Aorta (tissue), 5 donors: ENCODE data around the gene SLC16A3. TPM values are rescaled to one million over a fixed set of nuclear protein-coding genes. Genes with fewer than 3 reads are reported as not detected.
"Not testable (repeated sequence)": the region's sequence is repeated elsewhere in the genome, so short reads cannot be mapped to it uniquely, and the experiment has no call there.

Experiments used
- ATAC-seq: fragments of 200-7000 bp; cut with Tn5 transposase; one replicate; pipeline ENCODE4 v1.9.1; 2022; ENCODE audit warnings: moderate library complexity; ENCODE audit not compliant: low FRiP score
- DNase-seq, 2 donors: peaks; one replicate each; pipeline ENCODE4 v3.0.0-alpha.2; 2020
- H3K27ac ChIP-seq, 2 donors: one replicate each; pipeline ENCODE4 v1.5.1; 2013; ENCODE audit warnings: low read length in 2 of 2, mild to moderate bottlenecking in 2 of 2, moderate library complexity in 2 of 2, control low read depth in 1 of 2, inconsistent platforms in 1 of 2, low read depth in 1 of 2
- H3K27me3 ChIP-seq, 2 donors: one replicate each; pipeline ENCODE4 v1.6.1; 2013; ENCODE audit warnings: control low read depth in 1 of 2, low read length in 1 of 2, mild to moderate bottlenecking in 1 of 2, moderate library complexity in 1 of 2; ENCODE audit not compliant: insufficient read depth in 2 of 2, control insufficient read depth in 1 of 2
- H3K36me3 ChIP-seq, 2 donors: one replicate each; pipeline ENCODE4 v1.6.1; 2013; ENCODE audit warnings: control low read depth in 1 of 2, low read length in 1 of 2, mild to moderate bottlenecking in 1 of 2; ENCODE audit not compliant: insufficient read depth in 2 of 2, control insufficient read depth in 1 of 2
- H3K4me1 ChIP-seq, 2 donors: one replicate each; pipeline ENCODE4 v1.6.1; 2013; ENCODE audit warnings: low read length in 2 of 2, control low read depth in 1 of 2, mild to moderate bottlenecking in 1 of 2, moderate library complexity in 1 of 2; ENCODE audit not compliant: insufficient read depth in 2 of 2, control insufficient read depth in 1 of 2
- H3K4me3 ChIP-seq, 2 donors: one replicate each; pipeline ENCODE4 v1.5.1; 2013; ENCODE audit warnings: low read length in 2 of 2, control low read depth in 1 of 2, mild to moderate bottlenecking in 1 of 2
- H3K9me3 ChIP-seq: one replicate; pipeline ENCODE4 v1.6.1; 2013; ENCODE audit warnings: mild to moderate bottlenecking, low read length; ENCODE audit not compliant: control insufficient read depth
- WGBS, 2 donors: extraction: QIAGEN DNeasy Blood & Tissue Kit; methylation state at CpG; one replicate each; pipeline ENCODE4 v1.1.7; 2013; 5-methylcytosine and 5-hydroxymethylcytosine counted together
- intact Hi-C, 2 donors: fragments of 100-400 bp; cut with DNase I; formaldehyde crosslinking; loops; one replicate each; pipeline versions ENCODE4 v1.14.2 to v1.15.0; 2022
- polyA plus RNA-seq, 2 donors: library from polyadenylated mRNA; stranded (reverse); fragments of 200-250 nt; gene quantifications; one replicate each; pipeline ENCODE4 v1.2.3, GENCODE V29; 2013
- total RNA-seq, 2 donors: library from RNA; stranded (reverse); fragmentation: NEBNext Ultra II Directional; extraction: Animal tissue kit (Norgen Biotek cat#: 25700); gene quantifications; one replicate each; pipeline ENCODE4 v1.2.1, GENCODE V29; 2021
- donor health status: healthy with polysubstance abuse.
- donor health status: Bipolar disorder and iron deficiency.
- donor health status: DM: no; HTN: no; CAD: no.
- donor health status: DM: no; HTN: no; CAD: no.
- donor health status: DM: yes; HTN: yes; CAD: no.

The SLC16A3 gene
- total and polyA plus RNA-seq, 4 donors, result 7.6 to 96.9 (median 38.0) TPM

DNA sequence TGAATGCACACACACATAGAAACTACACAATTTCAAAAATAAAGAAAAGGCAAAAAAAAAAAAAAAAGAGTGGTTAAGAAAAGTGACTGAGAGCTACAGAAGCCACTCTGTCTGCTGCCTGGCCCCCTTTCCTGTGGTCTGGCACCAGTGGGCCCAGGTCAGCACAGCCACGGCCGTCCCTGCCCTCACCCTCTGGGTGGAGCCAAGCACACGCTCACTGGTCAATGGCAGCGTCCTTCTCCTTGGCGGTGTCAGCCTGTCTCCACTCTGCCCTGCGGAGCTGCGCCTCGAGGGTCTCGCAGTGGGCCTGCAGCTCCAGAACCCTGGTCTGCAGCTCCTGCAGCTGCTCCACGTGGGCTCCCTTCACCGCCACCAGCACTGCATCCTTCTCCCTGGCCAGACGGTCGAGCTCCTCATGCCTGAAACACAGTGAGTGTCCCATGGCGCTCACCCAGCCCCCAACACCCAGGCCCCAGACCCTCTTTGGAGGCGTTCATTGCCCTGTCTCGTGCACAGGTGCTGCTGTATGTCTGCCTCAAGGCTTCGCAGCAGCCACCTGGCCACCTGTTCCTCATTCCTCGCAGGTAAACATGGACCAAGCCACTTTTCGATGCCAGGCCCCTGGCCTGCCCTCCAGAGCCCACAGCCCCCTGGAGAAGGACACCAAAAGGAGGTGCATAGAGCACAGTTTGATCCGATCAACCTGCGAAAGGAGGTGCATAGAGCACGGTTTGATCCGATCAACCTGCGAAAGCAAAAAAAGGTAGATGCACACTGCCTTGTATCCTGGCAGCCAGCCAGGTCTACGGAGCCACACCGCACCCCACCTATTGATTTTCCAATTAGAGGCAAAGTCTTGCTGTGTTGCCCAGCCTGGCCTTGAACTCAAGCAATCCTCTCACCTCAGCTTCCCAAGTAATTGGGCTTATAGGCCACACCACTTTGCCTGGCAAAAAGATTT is 40.6 kb upstream of the SLC16A3 start:
- Histone ChIP-seq H3K9me3 (no peaks in the 10 kb centered on the region), H3K4me1 (no peaks in the 10 kb centered on the region), H3K27me3 (no peaks in the 10 kb centered on the region), H3K27ac (no peak overlapping the region), H3K36me3 (peaks cover 0 to 2% of the 10 kb centered on the region in 2 donors), H3K4me3 (no peak overlapping the region)
- intact Hi-C loops, result no loop called here
- WGBS, 2 donors, result 92% methylated on average over 26 of the region's 26 CpGs
- ATAC-seq (no peak), DNase-seq (no peak)

DNA sequence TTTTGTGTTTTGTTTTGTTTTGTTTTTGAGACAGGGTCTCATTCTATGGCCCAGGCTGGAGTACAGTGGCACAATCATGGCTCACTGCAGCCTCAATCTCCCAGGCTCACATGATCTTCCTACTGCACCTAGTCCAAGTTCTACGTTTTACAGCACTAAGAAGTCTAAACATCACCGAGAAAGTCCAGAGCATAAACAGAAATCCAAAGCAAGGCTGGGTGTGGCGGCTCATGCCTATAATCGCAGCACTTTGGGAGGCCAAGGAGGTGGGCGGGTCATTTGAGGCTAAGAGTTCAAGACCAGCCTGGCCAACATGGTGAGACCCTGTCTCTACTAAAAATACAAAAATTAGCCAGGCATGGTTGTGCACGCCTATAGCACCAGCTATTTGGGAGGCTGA is 35.8 kb upstream of the SLC16A3 start:
- not testable (repeated sequence) for DNase-seq
- WGBS, 2 donors, result 83 to 85% methylated on average over 6 of the region's 6 CpGs

DNA sequence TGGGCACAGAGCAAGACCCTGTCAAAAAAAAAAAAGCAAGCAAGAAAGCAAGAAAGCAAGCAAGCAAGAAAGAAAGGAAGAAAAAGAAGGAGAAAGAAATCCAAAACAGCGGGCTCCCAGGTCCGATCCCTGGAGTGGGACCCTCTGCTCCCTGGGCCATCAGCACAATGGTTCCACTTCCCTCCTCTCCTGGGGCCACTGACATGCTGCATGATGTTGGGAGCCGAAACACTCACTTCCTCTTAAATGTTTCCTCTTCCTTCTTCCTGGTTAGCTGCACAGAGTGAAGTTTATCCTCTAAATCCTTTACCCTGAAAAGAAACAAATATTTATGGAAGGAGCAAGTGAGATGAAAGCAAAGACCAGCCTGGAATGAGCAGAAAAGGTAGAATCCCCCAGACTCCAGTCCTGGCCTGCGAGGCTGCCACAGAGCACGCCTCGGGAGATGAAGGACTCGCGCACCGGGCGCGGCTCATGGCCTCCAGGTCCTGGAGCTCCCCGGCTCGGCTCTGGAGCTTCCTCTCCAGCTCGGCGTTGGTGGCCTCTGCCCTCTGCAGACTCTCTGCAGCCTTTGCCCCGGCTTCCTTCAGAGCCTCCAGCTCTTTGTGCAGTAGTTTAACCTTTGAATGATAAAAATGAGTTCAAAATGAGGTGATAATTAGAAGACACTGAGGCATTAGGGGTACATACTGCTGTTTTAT is 35.2 kb upstream of the SLC16A3 start:
- no peak overlapping the region for H3K27ac ChIP-seq
- no peaks in the 10 kb centered on the region for H3K9me3 ChIP-seq
- 93 to 94% methylated on average over 16 of the region's 16 CpGs for WGBS, 2 donors
- H3K4me3 ChIP-seq, result no peak overlapping the region
- peaks cover 0 to 6% of the 10 kb centered on the region in 2 donors for H3K36me3 ChIP-seq
- ATAC-seq, result no peak
- DNase-seq, result peak in 1 of 2 donors; percentile 61
- no peaks in the 10 kb centered on the region for H3K27me3 ChIP-seq
- intact Hi-C loops, result no loop called here
- H3K4me1 ChIP-seq, result no peaks in the 10 kb centered on the region

More for the DNA sequence above, 35.8 kb upstream of the SLC16A3 start:
- H3K4me3 ChIP-seq, ATAC-seq, H3K9me3 ChIP-seq, intact Hi-C loops, H3K27ac ChIP-seq, H3K4me1 ChIP-seq, H3K27me3 ChIP-seq, H3K36me3 ChIP-seq: not testable (repeated sequence)

DNA sequence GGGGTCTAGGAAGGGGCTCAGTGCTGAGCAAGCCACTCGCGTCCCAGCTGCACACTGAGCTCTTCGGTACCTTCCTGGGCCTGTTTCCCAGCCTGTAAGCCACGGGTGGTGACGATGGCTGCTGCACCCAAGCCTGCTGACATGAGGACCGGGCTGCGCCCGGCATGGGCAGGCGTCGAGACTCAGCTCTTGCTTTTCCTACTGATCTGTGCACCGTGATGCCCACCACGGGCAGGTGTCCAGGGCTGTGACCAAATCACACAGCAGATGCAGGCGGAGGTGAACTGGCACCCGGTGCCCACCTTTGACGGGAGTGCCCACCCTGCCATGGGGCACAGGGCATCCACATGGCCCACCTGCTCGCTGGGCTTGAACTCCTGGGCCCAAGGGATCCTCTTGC is 34.1 kb upstream of the SLC16A3 start:
- intact Hi-C loops, result no loop called here
- DNase-seq (no peak), ATAC-seq (no peak)
- Histone ChIP-seq H3K4me1 (no peaks in the 10 kb centered on the region), H3K36me3 (peaks cover 0 to 6% of the 10 kb centered on the region in 2 donors), H3K9me3 (no peaks in the 10 kb centered on the region), H3K4me3 (no peak overlapping the region), H3K27me3 (no peaks in the 10 kb centered on the region), H3K27ac (no peak overlapping the region)
- WGBS, 2 donors, result 97% methylated on average over 16 of the region's 16 CpGs

DNA sequence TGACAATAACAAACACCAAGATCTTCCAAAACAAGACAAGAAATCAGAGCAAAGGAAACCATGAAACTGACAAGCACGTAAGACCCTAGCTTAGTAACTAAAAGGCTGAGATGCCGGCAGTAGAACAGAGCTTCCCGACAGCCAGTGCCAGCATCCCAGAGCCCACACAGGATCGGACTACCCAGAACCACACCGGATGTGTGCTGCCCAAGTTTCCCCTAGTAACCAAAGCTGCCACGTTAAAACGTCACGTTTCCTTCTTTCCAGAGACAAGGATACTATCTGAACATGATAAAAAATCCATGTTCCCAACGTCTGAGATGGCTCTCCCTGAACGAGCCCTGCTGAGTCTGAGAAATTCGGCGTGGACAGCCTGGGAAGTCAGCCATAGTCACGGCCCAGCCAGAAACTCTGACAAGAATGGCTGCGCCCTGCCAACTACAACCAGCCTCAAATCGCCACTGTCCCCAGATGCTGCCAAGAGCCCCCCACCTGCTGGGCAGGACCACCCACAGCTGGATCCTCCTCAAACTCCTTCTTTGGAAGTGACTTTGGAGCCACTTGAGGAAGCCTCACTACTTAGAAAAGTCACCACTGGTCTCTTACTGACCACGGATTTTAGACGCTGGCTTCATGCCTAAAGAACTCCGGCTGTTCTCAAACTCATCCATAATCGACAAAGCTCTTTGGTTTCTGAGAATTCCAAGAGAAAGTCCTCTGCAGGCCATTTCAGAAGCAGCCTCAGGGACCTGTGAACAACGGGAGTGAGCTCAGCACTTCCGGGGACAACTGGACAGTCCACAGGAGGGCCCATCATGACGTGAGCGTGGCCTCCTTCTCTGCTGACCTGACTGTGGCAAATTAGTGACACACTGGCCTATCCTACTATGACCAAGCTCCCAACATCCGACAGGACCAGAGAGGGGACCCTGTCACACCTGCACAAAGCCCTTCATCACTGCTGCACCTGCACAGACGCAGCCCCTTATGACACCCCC is 32.9 kb upstream of the SLC16A3 start:
- intact Hi-C loops, result no loop called here
- no peaks in the 10 kb centered on the region for H3K4me1 ChIP-seq
- H3K4me3 ChIP-seq, result no peak overlapping the region
- 26 to 32% methylated on average over 25 of the region's 25 CpGs for WGBS, 2 donors
- no peak overlapping the region for H3K27ac ChIP-seq
- ATAC-seq (peak; percentile 56), DNase-seq (peak in 1 of 2 donors; percentile 76)
- no peaks in the 10 kb centered on the region for H3K27me3 ChIP-seq
- H3K9me3 ChIP-seq, result no peaks in the 10 kb centered on the region
- peaks cover 0 to 6% of the 10 kb centered on the region in 2 donors for H3K36me3 ChIP-seq

DNA sequence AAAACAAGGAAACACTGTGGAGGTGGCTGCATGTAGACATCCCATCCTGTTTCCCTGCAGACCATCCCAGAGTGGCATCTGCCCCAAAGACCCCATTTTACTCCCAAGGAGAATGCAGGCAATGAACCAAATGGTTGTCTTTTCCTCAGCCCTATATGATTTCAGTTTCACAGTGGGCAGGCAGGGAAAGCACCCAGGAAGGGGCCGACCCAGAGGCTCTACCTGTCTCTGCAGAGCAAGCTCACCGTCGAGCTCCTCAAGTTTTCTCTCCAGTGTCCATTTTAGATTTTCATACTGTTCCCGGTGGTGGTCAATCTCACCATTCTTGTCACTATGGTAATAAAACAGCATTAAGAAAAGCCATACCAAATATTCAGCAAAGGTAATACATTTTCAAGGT is 30.8 kb upstream of the SLC16A3 start:
- H3K4me3 ChIP-seq, result no peak overlapping the region
- no peak for ATAC-seq
- 93 to 96% methylated on average over 4 of the region's 4 CpGs for WGBS, 2 donors
- intact Hi-C loops, result no loop called here
- H3K36me3 ChIP-seq, result peaks cover 0 to 5% of the 10 kb centered on the region in 2 donors
- no peaks in the 10 kb centered on the region for H3K9me3 ChIP-seq
- no peak overlapping the region for H3K27ac ChIP-seq
- H3K27me3 ChIP-seq, result no peaks in the 10 kb centered on the region
- no peak for DNase-seq
- no peaks in the 10 kb centered on the region for H3K4me1 ChIP-seq

DNA sequence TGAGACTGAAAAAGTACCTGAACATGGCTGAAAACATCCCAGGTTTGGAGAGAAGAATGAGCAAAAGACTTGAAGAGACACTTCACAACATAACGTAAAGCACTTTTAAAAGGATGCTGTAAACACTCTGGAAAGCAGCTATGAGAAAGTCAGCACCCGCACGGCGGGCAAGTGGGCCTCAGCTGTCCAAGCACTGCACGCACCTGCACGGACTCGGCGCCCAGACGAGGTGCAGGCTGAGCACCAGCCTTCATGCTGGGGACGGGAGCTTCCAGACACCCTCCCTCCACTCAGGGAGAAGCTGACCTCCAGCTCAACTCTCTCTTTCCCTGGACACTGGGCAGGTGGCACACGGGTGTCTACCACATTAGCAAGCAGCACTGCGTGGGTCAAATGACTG is 29.3 kb upstream of the SLC16A3 start:
- intact Hi-C loops, result no loop called here
- Histone ChIP-seq H3K36me3 (peaks cover 0 to 5% of the 10 kb centered on the region in 2 donors), H3K27me3 (no peaks in the 10 kb centered on the region), H3K4me1 (no peaks in the 10 kb centered on the region), H3K27ac (no peak overlapping the region), H3K4me3 (no peak overlapping the region), H3K9me3 (no peaks in the 10 kb centered on the region)
- DNase-seq (no peak), ATAC-seq (no peak)
- 94 to 95% methylated on average over 12 of the region's 12 CpGs for WGBS, 2 donors

DNA sequence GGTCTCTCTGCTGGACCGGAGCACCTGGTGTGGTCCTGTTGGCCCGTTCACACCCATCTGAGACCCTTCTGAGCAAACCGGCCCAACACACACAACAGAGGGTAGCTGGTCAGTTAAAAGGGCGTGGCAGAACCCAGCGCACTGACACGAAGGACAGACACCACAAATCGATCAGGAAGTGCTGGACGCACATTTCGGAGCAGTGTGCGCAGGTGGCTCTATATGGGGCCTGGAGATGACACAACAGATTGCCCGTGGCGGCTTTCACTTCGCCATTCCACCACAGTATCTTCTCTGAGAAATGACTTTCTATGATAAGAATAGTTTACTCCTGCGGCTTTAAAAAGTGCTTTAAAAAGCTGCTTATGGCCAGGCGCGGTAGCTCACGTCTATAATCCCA is 28.7 kb upstream of the SLC16A3 start:
- Histone ChIP-seq H3K9me3 (no peaks in the 10 kb centered on the region), H3K4me1 (no peaks in the 10 kb centered on the region), H3K27ac (no peak overlapping the region), H3K4me3 (no peak overlapping the region), H3K36me3 (peaks cover 0 to 4% of the 10 kb centered on the region in 2 donors), H3K27me3 (no peaks in the 10 kb centered on the region)
- intact Hi-C loops, result no loop called here
- ATAC-seq (no peak), DNase-seq (no peak)
- 94 to 95% methylated on average over 17 of the region's 17 CpGs for WGBS, 2 donors
